Kasumi-1 (cell line): ENCODE data around the gene DTL.

Source experiments
- DNase-seq, 2 experiments: peaks; one replicate each; lab custom pipeline; 2025; lab: John Stamatoyannopoulos, UW

The DTL gene

GRCh38 chr1:212127221-212127620 lies 91.7 kb downstream of the DTL start:
- DNase-seq, result no peak

- no peak for DNase-seq
Observed at GRCh38 chr1:212129781-212130180, 94.2 kb downstream of the DTL start.

- DNase-seq, result no peak
Observed at GRCh38 chr1:212132025-212132424, 96.5 kb downstream of the DTL start.

DNA sequence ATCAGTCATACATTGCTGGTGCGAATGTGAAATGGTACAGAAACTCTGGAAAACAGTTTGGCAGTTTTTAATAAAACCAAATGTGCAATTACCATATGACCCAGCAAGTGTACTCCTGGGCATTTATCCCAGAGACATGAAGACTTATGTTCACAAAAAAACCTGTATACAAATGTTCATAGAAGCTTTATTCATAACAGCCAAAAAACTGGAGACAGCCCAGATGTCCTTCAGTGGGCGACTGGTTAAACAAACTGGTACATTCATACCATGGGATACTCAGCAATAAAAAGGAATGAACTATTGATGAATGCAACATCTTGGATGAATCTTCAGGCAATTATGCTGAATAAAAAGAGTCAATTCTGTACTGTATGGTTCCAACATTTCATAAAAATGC lies 97.8 kb downstream of the DTL start:
- no peak for DNase-seq

DNA sequence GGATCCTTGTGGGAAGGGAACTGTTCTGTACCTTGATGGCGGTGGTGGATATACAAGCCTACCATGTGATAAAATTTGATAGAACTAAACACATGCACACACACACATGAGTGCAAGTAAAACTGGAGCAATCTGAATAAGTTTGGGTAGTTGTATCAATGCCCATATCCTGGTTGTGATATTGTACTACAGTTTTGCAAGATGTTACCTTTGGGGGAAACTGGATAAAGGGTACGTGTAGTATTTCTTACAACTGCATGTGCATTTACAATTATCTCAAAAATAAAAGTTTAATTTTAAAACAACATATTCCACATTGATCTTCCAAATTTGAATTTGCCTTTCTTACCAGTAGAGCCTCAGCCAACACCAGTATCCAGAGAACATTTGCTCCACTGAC lies 99.6 kb downstream of the DTL start:
- no peak for DNase-seq

- no peak for DNase-seq
Observed at GRCh38 chr1:212137854-212138253, 102.3 kb downstream of the DTL start.

DNA sequence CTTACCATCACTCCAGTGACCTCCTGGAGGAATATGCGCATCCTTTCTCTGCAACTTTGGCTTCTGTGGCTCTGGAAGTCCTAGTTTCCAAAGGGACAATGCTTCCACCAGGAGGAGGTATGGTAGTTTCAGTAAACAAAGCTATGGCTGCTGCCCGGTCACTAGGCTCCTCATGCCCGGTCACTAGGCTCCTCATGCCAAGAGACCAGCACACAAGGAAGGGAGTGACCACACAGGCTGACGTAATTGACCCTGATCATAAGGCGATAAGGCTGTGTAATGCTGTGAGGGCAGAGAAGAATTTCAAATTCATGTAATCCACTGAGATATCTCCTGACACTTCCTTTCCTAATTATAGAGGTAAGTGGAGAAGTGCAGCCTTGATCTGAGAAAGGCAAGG lies 102.9 kb downstream of the DTL start:
- DNase-seq, result no peak

- DNase-seq, result no peak
Observed at GRCh38 chr1:212139526-212140135, 104.1 kb downstream of the DTL start.

DNA sequence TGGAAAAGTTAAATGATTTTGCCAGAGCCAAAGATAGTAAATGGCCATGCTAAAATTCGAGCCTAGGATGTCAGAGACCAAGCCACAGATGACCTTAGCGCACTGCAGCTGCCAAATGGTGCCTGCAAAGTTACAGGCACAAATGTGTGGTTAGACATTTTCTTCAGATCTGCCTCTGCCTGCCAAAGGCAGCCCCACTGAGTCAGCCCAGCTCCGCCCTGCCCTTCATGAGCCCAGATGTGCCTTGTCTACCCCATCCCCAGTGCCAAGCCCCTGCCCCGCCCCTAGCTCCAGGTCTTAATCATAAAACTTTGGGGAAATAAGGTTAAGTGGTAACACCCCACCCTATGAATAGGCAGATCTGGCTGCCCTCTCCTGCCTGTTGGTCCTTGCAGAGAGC lies 105.9 kb downstream of the DTL start:
- no peak for DNase-seq

DNA sequence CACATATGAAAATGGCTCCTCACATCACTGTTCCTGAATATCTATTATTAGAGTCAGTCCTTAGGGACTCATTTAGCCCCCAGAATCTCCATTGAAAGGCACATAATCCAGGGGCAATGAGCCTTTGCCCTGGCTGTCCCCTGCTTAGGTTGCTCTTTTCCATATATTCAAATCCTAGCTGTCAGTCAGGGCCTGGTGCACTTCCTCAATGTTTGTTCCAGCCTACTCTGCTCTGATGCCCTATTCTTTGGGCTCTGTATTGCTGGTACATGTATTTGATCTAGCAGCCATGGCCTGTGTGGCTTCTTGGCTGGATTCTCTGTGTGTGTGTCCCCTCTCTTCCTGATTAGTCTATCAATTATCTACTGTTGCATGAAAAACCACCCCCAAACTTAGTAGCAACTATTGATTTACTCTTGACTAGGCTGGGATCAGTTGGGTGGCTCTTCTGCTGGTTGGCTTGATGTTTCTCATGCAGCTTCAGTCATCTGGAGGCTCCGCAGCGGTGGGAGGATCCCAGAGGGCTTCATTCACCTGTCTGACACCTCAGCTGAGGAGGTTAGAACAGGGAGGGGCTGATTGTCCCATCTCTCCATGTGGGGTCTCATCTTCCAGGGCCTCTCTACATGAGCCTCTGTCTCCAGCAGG lies 107.5 kb downstream of the DTL start:
- no peak for DNase-seq

- DNase-seq, result no peak
Observed at GRCh38 chr1:212147581-212148033, 112.1 kb downstream of the DTL start.

DNA sequence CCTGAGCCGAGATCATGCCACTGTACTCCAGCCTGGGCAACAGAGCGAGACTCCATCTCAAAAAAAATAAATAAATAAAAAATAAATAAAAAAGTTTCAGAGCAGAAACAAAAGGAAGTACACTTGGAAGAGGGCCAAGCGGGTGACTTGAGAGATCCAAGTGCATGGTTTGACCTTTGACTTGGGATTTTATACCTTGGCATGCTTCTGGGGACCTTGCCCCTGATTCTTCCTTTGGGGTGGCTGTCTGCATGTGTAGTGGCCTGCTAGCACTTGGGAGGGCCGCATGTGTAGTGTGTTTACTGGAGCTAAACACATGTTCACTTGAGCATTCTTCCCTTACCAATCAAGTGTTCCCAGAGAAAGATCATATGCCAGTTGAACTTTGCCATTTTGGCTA lies 114.0 kb downstream of the DTL start:
- no peak for DNase-seq

GRCh38 chr1:212152308-212152693 lies 116.8 kb downstream of the DTL start:
- DNase-seq, result peak in 1 of 2 experiments; percentile 12

GRCh38 chr1:212152869-212153268 lies 117.3 kb downstream of the DTL start:
- no peak for DNase-seq

GRCh38 chr1:212153635-212154034 lies 118.1 kb downstream of the DTL start:
- DNase-seq, result no peak
